ENCODE measurements around the gene ENHO.

The ENHO gene

DNA sequence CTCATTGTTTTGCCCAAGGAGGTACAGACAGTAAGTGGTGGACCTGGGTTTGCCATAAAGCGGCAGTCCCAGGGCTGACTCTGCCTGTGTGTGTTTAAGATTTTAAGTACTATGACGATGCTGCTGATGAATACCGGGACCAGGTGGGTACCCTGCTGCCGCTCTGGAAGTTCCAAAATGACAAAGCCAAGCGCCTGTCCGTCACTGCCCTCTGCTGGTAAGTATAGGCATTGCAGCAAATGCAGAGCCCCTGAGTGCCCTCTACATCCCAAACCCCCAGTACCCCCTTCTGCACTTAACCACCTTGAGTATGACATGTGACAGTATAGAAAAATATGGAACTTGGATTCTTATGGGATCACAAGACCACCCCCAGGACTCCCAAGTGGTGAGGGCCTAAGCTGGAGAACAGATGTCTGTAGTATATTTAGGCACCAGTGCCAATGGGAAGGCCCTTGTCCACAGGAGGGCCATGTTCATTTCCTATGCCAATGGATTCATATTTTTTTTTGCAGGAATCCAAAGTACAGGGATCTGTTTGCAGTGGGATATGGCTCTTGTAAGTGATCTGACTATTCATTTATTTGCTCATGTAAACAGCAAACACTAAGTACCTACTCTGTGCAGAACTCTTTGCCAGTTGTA lies 22.0 kb downstream of the ENHO start:
- Histone ChIP-seq H3K27me3 (ENCODE audit: insufficient read depth, low read length) (no peaks in the 10 kb centered on the region), H3K4me2 (ENCODE audit: low read length) (no peak overlapping the region), H3K79me2 (ENCODE audit: insufficient read depth, low read length) (no peaks in the 10 kb centered on the region), H3K27ac (ENCODE audit: low read depth, low read length, poor library complexity, severe bottlenecking) (no peak overlapping the region), H3K4me1 (ENCODE audit: insufficient read depth, low read length, severe bottlenecking) (no peaks in the 10 kb centered on the region), H3K9me2 (ENCODE audit: low read depth, low read length) (no peaks in the 10 kb centered on the region), H3F3A (ENCODE audit: insufficient read depth, low read length) (no peaks in the 10 kb centered on the region), H2AFZ (ENCODE audit: low read length) (no peak overlapping the region), H3K9me3 (ENCODE audit: low read length) (no peaks in the 10 kb centered on the region), H3K9ac (ENCODE audit: low read length) (no peak overlapping the region), H3K36me3 (ENCODE audit: insufficient read depth, low read length) (no peaks in the 10 kb centered on the region), H4K20me1 (ENCODE audit: insufficient read depth, low read length) (no peaks in the 10 kb centered on the region), H3K4me3 (ENCODE audit: low read depth, low read length, poor library complexity, severe bottlenecking) (no peak overlapping the region)
- no peak for TF ChIP-seq EZH2 (IDR thresholded peaks at IDR 0.05; ENCODE audit: borderline replicate concordance, low read length)
- TF ChIP-seq, protein P1, sequence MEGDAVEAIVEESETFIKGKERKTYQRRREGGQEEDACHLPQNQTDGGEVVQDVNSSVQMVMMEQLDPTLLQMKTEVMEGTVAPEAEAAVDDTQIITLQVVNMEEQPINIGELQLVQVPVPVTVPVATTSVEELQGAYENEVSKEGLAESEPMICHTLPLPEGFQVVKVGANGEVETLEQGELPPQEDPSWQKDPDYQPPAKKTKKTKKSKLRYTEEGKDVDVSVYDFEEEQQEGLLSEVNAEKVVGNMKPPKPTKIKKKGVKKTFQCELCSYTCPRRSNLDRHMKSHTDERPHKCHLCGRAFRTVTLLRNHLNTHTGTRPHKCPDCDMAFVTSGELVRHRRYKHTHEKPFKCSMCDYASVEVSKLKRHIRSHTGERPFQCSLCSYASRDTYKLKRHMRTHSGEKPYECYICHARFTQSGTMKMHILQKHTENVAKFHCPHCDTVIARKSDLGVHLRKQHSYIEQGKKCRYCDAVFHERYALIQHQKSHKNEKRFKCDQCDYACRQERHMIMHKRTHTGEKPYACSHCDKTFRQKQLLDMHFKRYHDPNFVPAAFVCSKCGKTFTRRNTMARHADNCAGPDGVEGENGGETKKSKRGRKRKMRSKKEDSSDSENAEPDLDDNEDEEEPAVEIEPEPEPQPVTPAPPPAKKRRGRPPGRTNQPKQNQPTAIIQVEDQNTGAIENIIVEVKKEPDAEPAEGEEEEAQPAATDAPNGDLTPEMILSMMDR (IDR thresholded peaks at IDR 0.05; ENCODE audit: low read length) = peak; percentile 97

DNA sequence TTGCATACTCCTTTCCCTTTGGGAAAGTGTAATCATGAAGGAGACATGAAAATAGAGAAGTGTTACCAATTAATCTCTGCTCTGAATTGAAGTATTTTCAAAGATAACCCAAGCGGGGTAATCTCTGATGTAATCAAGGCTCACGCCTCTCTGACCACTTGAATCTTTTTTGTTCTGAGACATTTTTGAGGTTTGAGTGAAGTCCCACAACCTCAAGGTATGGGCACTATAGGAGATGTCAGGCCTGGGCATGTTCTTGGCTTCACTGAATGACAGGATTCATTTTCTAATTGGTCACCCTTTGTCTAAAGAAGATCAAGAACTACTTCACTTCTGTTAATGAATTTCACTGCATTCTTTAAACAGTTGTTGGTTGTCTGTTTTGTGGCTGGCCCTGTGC lies 23.7 kb downstream of the ENHO start:
- H3K27me3 ChIP-seq (ENCODE audit: insufficient read depth, low read length) = no peaks in the 10 kb centered on the region
- H3K9me2 ChIP-seq (ENCODE audit: low read depth, low read length) = no peaks in the 10 kb centered on the region
- no peaks in the 10 kb centered on the region for H3K36me3 ChIP-seq (ENCODE audit: insufficient read depth, low read length)
- no peak for TF ChIP-seq EZH2 (IDR thresholded peaks at IDR 0.05; ENCODE audit: borderline replicate concordance, low read length)
- TF ChIP-seq, protein P1 (IDR thresholded peaks at IDR 0.05; ENCODE audit: low read length) = no peak
- H3K9ac ChIP-seq (ENCODE audit: low read length) = no peak overlapping the region
- no peak overlapping the region for H3K4me3 ChIP-seq (ENCODE audit: low read depth, low read length, poor library complexity, severe bottlenecking)
- no peaks in the 10 kb centered on the region for H4K20me1 ChIP-seq (ENCODE audit: insufficient read depth, low read length)
- no peaks in the 10 kb centered on the region for H3K79me2 ChIP-seq (ENCODE audit: insufficient read depth, low read length)
- H3K27ac ChIP-seq (ENCODE audit: low read depth, low read length, poor library complexity, severe bottlenecking) = no peak overlapping the region
- H3F3A ChIP-seq (ENCODE audit: insufficient read depth, low read length) = no peaks in the 10 kb centered on the region
- no peak overlapping the region for H2AFZ ChIP-seq (ENCODE audit: low read length)
- no peaks in the 10 kb centered on the region for H3K9me3 ChIP-seq (ENCODE audit: low read length)
- no peak overlapping the region for H3K4me2 ChIP-seq (ENCODE audit: low read length)
- H3K4me1 ChIP-seq (ENCODE audit: insufficient read depth, low read length, severe bottlenecking) = no peaks in the 10 kb centered on the region

DNA sequence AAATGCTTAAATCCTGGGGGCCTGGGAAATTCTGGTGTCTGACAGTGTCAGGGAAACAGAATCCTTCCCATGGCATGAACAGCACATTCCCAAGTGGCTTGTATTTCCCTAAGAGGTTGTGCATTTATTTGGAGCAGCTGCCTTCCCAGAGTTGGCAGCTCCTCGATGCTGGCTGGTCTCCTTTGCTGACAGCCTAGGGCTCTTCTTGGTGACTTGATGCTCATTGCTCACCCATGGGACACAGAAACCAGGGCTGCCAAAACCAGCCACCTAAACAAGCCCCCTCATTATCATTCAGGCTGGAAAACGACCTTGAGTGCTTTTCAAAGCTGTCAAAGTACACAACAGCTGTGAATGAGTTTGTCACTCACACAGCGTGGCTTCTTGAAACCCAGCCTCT lies 24.2 kb downstream of the ENHO start:
- Histone ChIP-seq H3F3A (ENCODE audit: insufficient read depth, low read length) (no peaks in the 10 kb centered on the region), H2AFZ (ENCODE audit: low read length) (no peak overlapping the region), H3K79me2 (ENCODE audit: insufficient read depth, low read length) (no peaks in the 10 kb centered on the region), H4K20me1 (ENCODE audit: insufficient read depth, low read length) (no peaks in the 10 kb centered on the region), H3K9ac (ENCODE audit: low read length) (no peak overlapping the region), H3K36me3 (ENCODE audit: insufficient read depth, low read length) (no peaks in the 10 kb centered on the region), H3K9me2 (ENCODE audit: low read depth, low read length) (no peaks in the 10 kb centered on the region), H3K27me3 (ENCODE audit: insufficient read depth, low read length) (no peaks in the 10 kb centered on the region), H3K9me3 (ENCODE audit: low read length) (no peaks in the 10 kb centered on the region), H3K4me2 (ENCODE audit: low read length) (no peak overlapping the region), H3K4me1 (ENCODE audit: insufficient read depth, low read length, severe bottlenecking) (no peaks in the 10 kb centered on the region), H3K27ac (ENCODE audit: low read depth, low read length, poor library complexity, severe bottlenecking) (no peak overlapping the region), H3K4me3 (ENCODE audit: low read depth, low read length, poor library complexity, severe bottlenecking) (no peak overlapping the region)
- TF ChIP-seq, protein P1 (IDR thresholded peaks at IDR 0.05; ENCODE audit: low read length) = no peak
- TF ChIP-seq EZH2 (IDR thresholded peaks at IDR 0.05; ENCODE audit: borderline replicate concordance, low read length) = no peak
